ENCODE results near the gene SPTLC2.

Gene SPTLC2

DNA sequence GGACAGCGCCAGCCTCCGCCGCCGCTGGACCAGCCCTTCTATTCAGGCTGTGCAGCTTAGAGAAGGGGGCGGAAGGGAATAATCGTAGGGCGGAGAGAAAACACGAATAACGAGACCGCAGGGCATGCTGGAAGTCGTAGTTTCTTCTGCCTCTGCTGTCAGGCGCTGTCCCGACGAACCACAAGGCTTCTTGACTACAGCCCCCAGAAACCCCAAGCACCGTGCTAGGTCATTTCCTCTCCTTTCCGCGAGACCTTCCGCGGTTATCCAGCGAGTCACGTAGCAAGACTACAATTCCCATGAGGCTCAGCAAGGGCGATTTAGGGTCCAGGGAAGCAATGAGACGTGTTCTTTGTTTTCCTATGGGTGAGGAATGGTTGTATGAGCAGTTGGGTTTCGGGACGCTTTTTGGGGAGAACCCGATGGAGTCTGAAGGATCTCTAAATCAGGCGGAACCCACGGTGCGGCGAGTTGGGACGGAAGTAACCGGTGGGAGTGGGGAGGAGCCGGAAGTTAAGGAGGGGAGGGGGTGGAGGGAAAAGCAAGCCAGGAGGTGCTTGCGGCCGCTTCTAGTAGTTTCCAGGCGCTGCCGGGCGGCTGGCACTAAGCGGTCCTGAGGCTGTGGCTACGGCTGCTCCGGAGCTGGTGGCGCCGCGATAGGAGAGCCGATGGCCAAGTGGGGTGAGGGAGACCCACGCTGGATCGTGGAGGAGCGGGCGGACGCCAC lies 158.8 kb downstream of the SPTLC2 start, which contains the start of the genes AHSA1 and VIPAS39:
Gene AHSA1, plus strand, starts transcription at position 572 of the 727 bp plus-strand sequence. Its CDS starts 97 bp downstream, at position 669.
Gene VIPAS39, minus strand, starts transcription at position 80 of the 727 bp plus-strand sequence. CDS start 3,499 bp downstream, outside the sequence.
- DNase-seq, result peak; percentile 95

- DNase-seq, result peak; percentile 32
Measured at GRCh38 chr14:77457115-77457521, 159.3 kb downstream of the SPTLC2 start.

Data from stimulated activated naive CD4-positive, alpha-beta T cell treated with Interleukin-2 at 50 U/mL for 16 hours (primary cell).